ENCODE results near the gene IQCK.

DNA sequence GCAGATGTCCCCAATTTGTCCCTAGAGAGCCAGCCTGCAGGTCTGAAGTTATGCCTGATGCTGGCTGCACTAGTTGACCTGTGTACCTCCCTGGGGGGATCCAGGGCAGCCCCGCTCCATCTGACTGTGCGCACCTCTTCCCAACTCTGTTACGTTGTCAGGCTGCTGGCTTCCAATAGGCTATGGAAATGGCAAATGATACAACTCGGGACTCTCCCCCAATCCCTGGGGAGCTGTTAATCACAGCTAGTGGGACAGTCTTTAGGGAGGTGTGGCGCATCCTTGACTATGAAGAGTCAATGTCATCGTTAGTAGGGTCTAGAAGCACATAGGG is 136.4 kb downstream of the IQCK start:
- TF ChIP-seq EZH2 (IDR thresholded peaks at IDR 0.05) (no peak), POLR2AphosphoS5 (IDR thresholded peaks at IDR 0.05; ENCODE audit: borderline replicate concordance, low read depth, low read length) (no peak)

Data from SK-N-MC (cell line).